Neural cell (in vitro differentiated cells): ENCODE results near the gene ABHD2. TPM values are rescaled to one million over a fixed set of nuclear protein-coding genes. Genes with fewer than 3 reads are reported as not detected.

ENCODE experiments used
- H2AFZ ChIP-seq: fragments of 200-600, 300-800 bp; sonication (generic), shearing (Covaris generic); 2 replicates; pipeline ENCODE4 v1.6.0; 2014; ENCODE audit warnings: low read depth, mild to moderate bottlenecking, antibody characterized with exemption, low read length, moderate library complexity
- H3F3A ChIP-seq: fragments of 200-600 bp; shearing (Covaris generic); 2 replicates; pipeline ENCODE4 v1.6.1; 2016; ENCODE audit warnings: mild to moderate bottlenecking, moderate library complexity, mixed read lengths, antibody characterized with exemption, low read length; ENCODE audit not compliant: insufficient read depth, poor library complexity, severe bottlenecking
- H3K27ac ChIP-seq: fragments of 200-600, 300-800 bp; sonication (generic), shearing (Covaris generic); 2 replicates; pipeline ENCODE4 v1.5.1; 2014; ENCODE audit warnings: mild to moderate bottlenecking, low read length, moderate library complexity
- H3K27me3 ChIP-seq: fragments of 300-800, 200-600 bp; sonication (generic), shearing (Covaris generic); 2 replicates; pipeline ENCODE4 v1.6.0; 2014; ENCODE audit warnings: mild to moderate bottlenecking, low read depth, low read length, moderate library complexity; ENCODE audit not compliant: insufficient read depth
- H3K36me3 ChIP-seq: fragments of 300-800, 200-600 bp; sonication (generic), shearing (Covaris generic); 2 replicates; pipeline ENCODE4 v1.5.1; 2014; ENCODE audit warnings: mild to moderate bottlenecking, antibody characterized with exemption, low read length, moderate library complexity; ENCODE audit not compliant: insufficient read depth
- H3K4me2 ChIP-seq: fragments of 300-800, 200-600 bp; sonication (generic), shearing (Covaris generic); 2 replicates; pipeline ENCODE4 v1.6.0; 2014; ENCODE audit warnings: mild to moderate bottlenecking, low read length
- H3K4me3 ChIP-seq: fragments of 300-800, 200-600 bp; sonication (generic), shearing (Covaris generic); 2 replicates; pipeline ENCODE4 v1.5.1; 2014; ENCODE audit warnings: mild to moderate bottlenecking, low read length, moderate library complexity
- H3K79me2 ChIP-seq: fragments of 200-600 bp; shearing (Covaris generic); replicated peaks from 2 replicates; pipeline ENCODE4 v1.6.0; 2014; ENCODE audit warnings: mild to moderate bottlenecking, low read length, moderate library complexity; ENCODE audit not compliant: insufficient read depth
- H3K9ac ChIP-seq: fragments of 300-800, 200-600 bp; sonication (generic), shearing (Covaris generic); 2 replicates; pipeline ENCODE4 v1.6.1; 2016; ENCODE audit warnings: mild to moderate bottlenecking, low read length, mixed read lengths
- H3K9me2 ChIP-seq: fragments of 200-600 bp; shearing (Covaris generic); 2 replicates; pipeline ENCODE4 v1.6.1; 2016; ENCODE audit warnings: mild to moderate bottlenecking, low read length, mixed read lengths; ENCODE audit not compliant: insufficient read depth
- H3K9me3 ChIP-seq: fragments of 200-600, 300-800 bp; sonication (generic), shearing (Covaris generic); 2 replicates; pipeline ENCODE4 v1.6.1; 2016; ENCODE audit warnings: mild to moderate bottlenecking, mixed run types, low read length, moderate library complexity, mixed read lengths
- H4K20me1 ChIP-seq: fragments of 200-600 bp; shearing (Covaris generic); 2 replicates; pipeline ENCODE4 v1.6.1; 2016; ENCODE audit warnings: mild to moderate bottlenecking, mixed run types; ENCODE audit not compliant: insufficient read depth
- EP300 ChIP-seq: fragments of 450-650 bp; conservative IDR thresholded peaks from 2 replicates; pipeline ENCODE4 v1.6.1; 2014; ENCODE audit warnings: antibody characterized with exemption, mild to moderate bottlenecking, moderate library complexity; ENCODE audit not compliant: poor library complexity, severe bottlenecking
- EZH2 ChIP-seq: fragments of 200-600, 300-800 bp; shearing (Covaris generic), sonication (generic); IDR thresholded peaks from 2 replicates; pipeline ENCODE4 v1.6.1; 2014; ENCODE audit warnings: antibody characterized with exemption, low read length, borderline replicate concordance, mild to moderate bottlenecking; ENCODE audit not compliant: insufficient read depth, poor library complexity, severe bottlenecking
- MXI1 ChIP-seq: fragments of 450-650 bp; conservative IDR thresholded peaks from 2 replicates; pipeline ENCODE4 v1.6.1; 2014; ENCODE audit warnings: antibody characterized with exemption, mild to moderate bottlenecking; ENCODE audit not compliant: poor library complexity, severe bottlenecking
- POLR2AphosphoS5 ChIP-seq: IDR thresholded peaks from 2 replicates; pipeline ENCODE4 v1.6.1; 2012
- RAD21 ChIP-seq: fragments of 450-650 bp; conservative IDR thresholded peaks from 2 replicates; pipeline ENCODE4 v1.6.1; 2014; ENCODE audit warnings: antibody characterized with exemption, mild to moderate bottlenecking, moderate library complexity
- SMC3 ChIP-seq: fragments of 450-650 bp; conservative IDR thresholded peaks from 2 replicates; pipeline ENCODE4 v1.6.1; 2014; ENCODE audit warnings: antibody characterized with exemption, mild to moderate bottlenecking, moderate library complexity; ENCODE audit not compliant: poor library complexity
- TAF1 ChIP-seq: IDR thresholded peaks from 2 replicates; pipeline ENCODE4 v1.6.1; 2012; ENCODE audit warnings: low read depth
- polyA plus RNA-seq: library from polyadenylated mRNA; depleted of rRNA; stranded (reverse); fragments of >200 nt; gene quantifications from 2 replicates; pipeline ENCODE4 v1.2.3, GENCODE V29; 2014
- TF ChIP-seq, protein P1 (sequence below): fragments of 450-650 bp; IDR thresholded peaks from 2 replicates; pipeline ENCODE4 v1.5.1; 2014; ENCODE audit warnings: antibody characterized with exemption, mild to moderate bottlenecking, moderate library complexity; ENCODE audit not compliant: poor library complexity, severe bottlenecking
- TF ChIP-seq, protein P2 (sequence below): IDR thresholded peaks from 2 replicates; pipeline ENCODE4 v1.6.1; 2012; ENCODE audit warnings: borderline replicate concordance

ABHD2 gene
- polyA plus RNA-seq, 1 donor from 2014 or later, result 19.0 TPM

GRCh38 chr15:89199746-89200145 lies 111.5 kb downstream of the ABHD2 start:
- Histone ChIP-seq H3K9ac (no peak overlapping the region), H3K4me2 (no peak overlapping the region)

DNA sequence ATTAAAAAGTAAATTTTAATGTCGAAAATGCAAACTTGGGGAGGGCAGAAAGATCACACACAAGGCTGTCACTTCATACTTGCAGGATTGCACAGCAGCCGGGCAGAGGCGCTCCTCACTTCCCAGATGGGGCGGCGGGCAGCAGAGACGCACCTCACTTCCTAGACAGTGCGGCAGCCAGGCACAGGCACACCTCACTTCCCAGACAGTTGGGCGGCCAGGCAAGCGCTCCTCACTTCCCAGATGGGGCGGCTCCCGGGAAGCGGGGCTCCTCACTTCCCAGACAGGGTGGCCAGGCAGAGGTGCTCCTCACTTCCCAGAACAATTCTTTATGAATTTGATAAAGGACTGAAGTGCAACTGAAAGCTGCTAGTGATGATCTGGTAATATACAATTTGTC lies 111.9 kb downstream of the ABHD2 start:
- no peak for TF ChIP-seq RAD21
- TF ChIP-seq EZH2, result no peak
- TF ChIP-seq EP300, result no peak
- TF ChIP-seq TAF1, result no peak
- Histone ChIP-seq H4K20me1 (no peaks in the 10 kb centered on the region), H3K27me3 (no peaks in the 10 kb centered on the region), H3K4me2 (no peak overlapping the region), H3K36me3 (no peaks in the 10 kb centered on the region), H3K9me2 (no peaks in the 10 kb centered on the region), H3K79me2 (no peaks in the 10 kb centered on the region), H3K9me3 (no peaks in the 10 kb centered on the region), H3K27ac (no peak overlapping the region), H3F3A (no peaks in the 10 kb centered on the region), H3K9ac (no peak overlapping the region), H3K4me3 (no peak overlapping the region), H2AFZ (no peak overlapping the region)

More at GRCh38 chr15:89199746-89200145, 111.5 kb downstream of the ABHD2 start:
- Histone ChIP-seq H3K9me3 (no peaks in the 10 kb centered on the region), H4K20me1 (no peaks in the 10 kb centered on the region), H3K9me2 (no peaks in the 10 kb centered on the region), H3F3A (no peaks in the 10 kb centered on the region), H3K27me3 (no peaks in the 10 kb centered on the region), H3K79me2 (no peaks in the 10 kb centered on the region), H3K36me3 (no peaks in the 10 kb centered on the region), H2AFZ (no peak overlapping the region), H3K27ac (no peak overlapping the region), H3K4me3 (no peak overlapping the region)
- no peak for TF ChIP-seq RAD21
- TF ChIP-seq, protein P1, sequence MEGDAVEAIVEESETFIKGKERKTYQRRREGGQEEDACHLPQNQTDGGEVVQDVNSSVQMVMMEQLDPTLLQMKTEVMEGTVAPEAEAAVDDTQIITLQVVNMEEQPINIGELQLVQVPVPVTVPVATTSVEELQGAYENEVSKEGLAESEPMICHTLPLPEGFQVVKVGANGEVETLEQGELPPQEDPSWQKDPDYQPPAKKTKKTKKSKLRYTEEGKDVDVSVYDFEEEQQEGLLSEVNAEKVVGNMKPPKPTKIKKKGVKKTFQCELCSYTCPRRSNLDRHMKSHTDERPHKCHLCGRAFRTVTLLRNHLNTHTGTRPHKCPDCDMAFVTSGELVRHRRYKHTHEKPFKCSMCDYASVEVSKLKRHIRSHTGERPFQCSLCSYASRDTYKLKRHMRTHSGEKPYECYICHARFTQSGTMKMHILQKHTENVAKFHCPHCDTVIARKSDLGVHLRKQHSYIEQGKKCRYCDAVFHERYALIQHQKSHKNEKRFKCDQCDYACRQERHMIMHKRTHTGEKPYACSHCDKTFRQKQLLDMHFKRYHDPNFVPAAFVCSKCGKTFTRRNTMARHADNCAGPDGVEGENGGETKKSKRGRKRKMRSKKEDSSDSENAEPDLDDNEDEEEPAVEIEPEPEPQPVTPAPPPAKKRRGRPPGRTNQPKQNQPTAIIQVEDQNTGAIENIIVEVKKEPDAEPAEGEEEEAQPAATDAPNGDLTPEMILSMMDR, result no peak
- TF ChIP-seq, protein P2, sequence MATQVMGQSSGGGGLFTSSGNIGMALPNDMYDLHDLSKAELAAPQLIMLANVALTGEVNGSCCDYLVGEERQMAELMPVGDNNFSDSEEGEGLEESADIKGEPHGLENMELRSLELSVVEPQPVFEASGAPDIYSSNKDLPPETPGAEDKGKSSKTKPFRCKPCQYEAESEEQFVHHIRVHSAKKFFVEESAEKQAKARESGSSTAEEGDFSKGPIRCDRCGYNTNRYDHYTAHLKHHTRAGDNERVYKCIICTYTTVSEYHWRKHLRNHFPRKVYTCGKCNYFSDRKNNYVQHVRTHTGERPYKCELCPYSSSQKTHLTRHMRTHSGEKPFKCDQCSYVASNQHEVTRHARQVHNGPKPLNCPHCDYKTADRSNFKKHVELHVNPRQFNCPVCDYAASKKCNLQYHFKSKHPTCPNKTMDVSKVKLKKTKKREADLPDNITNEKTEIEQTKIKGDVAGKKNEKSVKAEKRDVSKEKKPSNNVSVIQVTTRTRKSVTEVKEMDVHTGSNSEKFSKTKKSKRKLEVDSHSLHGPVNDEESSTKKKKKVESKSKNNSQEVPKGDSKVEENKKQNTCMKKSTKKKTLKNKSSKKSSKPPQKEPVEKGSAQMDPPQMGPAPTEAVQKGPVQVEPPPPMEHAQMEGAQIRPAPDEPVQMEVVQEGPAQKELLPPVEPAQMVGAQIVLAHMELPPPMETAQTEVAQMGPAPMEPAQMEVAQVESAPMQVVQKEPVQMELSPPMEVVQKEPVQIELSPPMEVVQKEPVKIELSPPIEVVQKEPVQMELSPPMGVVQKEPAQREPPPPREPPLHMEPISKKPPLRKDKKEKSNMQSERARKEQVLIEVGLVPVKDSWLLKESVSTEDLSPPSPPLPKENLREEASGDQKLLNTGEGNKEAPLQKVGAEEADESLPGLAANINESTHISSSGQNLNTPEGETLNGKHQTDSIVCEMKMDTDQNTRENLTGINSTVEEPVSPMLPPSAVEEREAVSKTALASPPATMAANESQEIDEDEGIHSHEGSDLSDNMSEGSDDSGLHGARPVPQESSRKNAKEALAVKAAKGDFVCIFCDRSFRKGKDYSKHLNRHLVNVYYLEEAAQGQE, result no peak
- TF ChIP-seq EZH2, result no peak
- no peak for TF ChIP-seq EP300
- no peak for TF ChIP-seq SMC3
- no peak for TF ChIP-seq MXI1
- TF ChIP-seq TAF1, result no peak
- no peak for TF ChIP-seq POLR2AphosphoS5
